IMR-90 (cell line): Measurements from ENCODE around the gene AP5B1. TPM values are rescaled to one million over a fixed set of nuclear protein-coding genes. Genes with fewer than 3 reads are reported as not detected.

ENCODE experiments used
- ATAC-seq: fragments of 200-7000 bp; cut with Tn5 transposase; 2 replicates; pipeline ENCODE4 v1.9.1; 2020; ENCODE audit warnings: low read depth, mild to moderate bottlenecking, moderate library complexity
- BruUV-seq: library from RNA; stranded (reverse); fragments of 400-500 nt; replicated peaks from 2 replicates; lab custom pipeline; 2021; lab: Mats Ljungman, UMichigan
- CTCF ChIA-PET: fragments of 300-600 bp; formaldehyde crosslinking; extraction: SDS; loops from one replicate; lab custom pipeline; 2021; ENCODE audit warnings: antibody characterized with exemption; lab: Yijun Ruan, JAX
- POLR2A ChIA-PET: fragments of 300-600 bp; sonication (Branson Sonifier 250); formaldehyde crosslinking; loops from one replicate; lab custom pipeline; 2022; ENCODE audit warnings: antibody characterized with exemption; ENCODE audit not compliant: unreplicated experiment; lab: Charles Lee
- DNase-seq: peaks from one replicate; pipeline ENCODE4 v3.0.0; 2013
- H2AFZ ChIP-seq: replicated peaks from 2 replicates; pipeline ENCODE3; 2013; ENCODE audit warnings: low read length, mild to moderate bottlenecking; ENCODE audit not compliant: poor library complexity
- H2AK5ac ChIP-seq: 2 replicates; pipeline ENCODE4 v1.6.1; 2013; ENCODE audit warnings: low read depth, low read length, inconsistent platforms
- H2AK9ac ChIP-seq: replicated peaks from 2 replicates; pipeline ENCODE3; 2013; ENCODE audit warnings: mild to moderate bottlenecking, low read depth, low read length, moderate library complexity; ENCODE audit not compliant: poor library complexity
- H2BK120ac ChIP-seq: 2 replicates; pipeline ENCODE4 v1.6.1; 2013; ENCODE audit warnings: low read depth, low read length, inconsistent platforms
- H2BK15ac ChIP-seq: 3 replicates; pipeline ENCODE4 v1.6.1; 2013; ENCODE audit warnings: low read depth, low read length, inconsistent platforms
- H2BK20ac ChIP-seq: 2 replicates; pipeline ENCODE4 v1.6.1; 2013; ENCODE audit warnings: low read depth, mild to moderate bottlenecking, inconsistent platforms, low read length, moderate library complexity
- H2BK5ac ChIP-seq: 2 replicates; pipeline ENCODE4 v1.6.1; 2013; ENCODE audit warnings: mild to moderate bottlenecking, low read depth, low read length, inconsistent platforms; ENCODE audit not compliant: poor library complexity, severe bottlenecking
- H3K14ac ChIP-seq: replicated peaks from 2 replicates; pipeline ENCODE4 v1.6.1; 2013; ENCODE audit warnings: low read depth, low read length, inconsistent platforms
- H3K18ac ChIP-seq: 2 replicates; pipeline ENCODE4 v1.6.1; 2013; ENCODE audit warnings: low read depth, low read length, control low read depth
- H3K23ac ChIP-seq: 2 replicates; pipeline ENCODE4 v1.6.1; 2013; ENCODE audit warnings: low read depth, low read length, inconsistent platforms
- H3K27ac ChIP-seq: 2 replicates; pipeline ENCODE4 v1.5.1; 2013; ENCODE audit warnings: mild to moderate bottlenecking, control low read depth, low read length; ENCODE audit not compliant: insufficient read depth
- H3K27me3 ChIP-seq: 2 replicates; pipeline ENCODE4 v1.6.1; 2013; ENCODE audit warnings: low read length; ENCODE audit not compliant: control insufficient read depth, insufficient read depth
- H3K36me3 ChIP-seq: 2 replicates; pipeline ENCODE4 v1.6.1; 2013; ENCODE audit warnings: low read length, mixed read lengths; ENCODE audit not compliant: control insufficient read depth, insufficient read depth
- H3K4ac ChIP-seq: 2 replicates; pipeline ENCODE4 v1.6.1; 2013; ENCODE audit warnings: low read depth, low read length, inconsistent platforms
- H3K4me1 ChIP-seq: 2 replicates; pipeline ENCODE4 v1.6.1; 2013; ENCODE audit warnings: low read length, mixed read lengths; ENCODE audit not compliant: control insufficient read depth, insufficient read depth
- H3K4me2 ChIP-seq: 2 replicates; pipeline ENCODE4 v1.6.1; 2013; ENCODE audit warnings: low read depth, mild to moderate bottlenecking, control low read depth, low read length, moderate library complexity
- H3K4me3 ChIP-seq: 2 replicates; pipeline ENCODE4 v1.5.1; 2013; ENCODE audit warnings: low read depth, mild to moderate bottlenecking, control low read depth, low read length, moderate library complexity; ENCODE audit not compliant: insufficient read depth
- H3K56ac ChIP-seq: 2 replicates; pipeline ENCODE4 v1.6.1; 2013; ENCODE audit warnings: low read length, inconsistent platforms; ENCODE audit not compliant: insufficient read depth; ENCODE audit errors: extremely low read depth
- H3K79me1 ChIP-seq, 2 experiments: 2 replicates each; pipeline ENCODE4 v1.6.1; 2013; ENCODE audit warnings: low read length in 2 of 2, inconsistent platforms in 1 of 2, low read depth in 1 of 2
- H3K9ac ChIP-seq: 2 replicates; pipeline ENCODE4 v1.6.1; 2013; ENCODE audit warnings: low read depth, low read length, control low read depth
- H3K9me1 ChIP-seq: 2 replicates; pipeline ENCODE4 v1.6.1; 2013; ENCODE audit warnings: low read length, inconsistent platforms; ENCODE audit not compliant: insufficient read depth
- H3K9me3 ChIP-seq: 2 replicates; pipeline ENCODE4 v1.6.1; 2013; ENCODE audit warnings: low read length; ENCODE audit not compliant: control insufficient read depth, insufficient read depth
- H4K20me1 ChIP-seq: 2 replicates; pipeline ENCODE4 v1.6.1; 2013; ENCODE audit warnings: low read length, inconsistent platforms; ENCODE audit not compliant: insufficient read depth
- H4K5ac ChIP-seq: 2 replicates; pipeline ENCODE4 v1.6.1; 2013; ENCODE audit warnings: mild to moderate bottlenecking, low read depth, low read length, control low read depth
- H4K8ac ChIP-seq, 2 experiments: 2 replicates each; pipeline ENCODE4 v1.6.1; 2013; ENCODE audit warnings: low read depth in 2 of 2, low read length in 2 of 2, control low read depth in 1 of 2, inconsistent platforms in 1 of 2
- H4K91ac ChIP-seq: 2 replicates; pipeline ENCODE4 v1.6.1; 2013; ENCODE audit warnings: low read depth, low read length, inconsistent platforms; ENCODE audit not compliant: insufficient read depth
- BHLHE40 ChIP-seq: fragments of 150-350 bp; IDR thresholded peaks from 2 replicates; pipeline ENCODE4 v1.6.1; 2016; ENCODE audit warnings: mild to moderate bottlenecking, low read depth, low read length
- CEBPB ChIP-seq: IDR thresholded peaks from 2 replicates; pipeline ENCODE4 v1.6.1; 2012; ENCODE audit warnings: low read depth, low read length, improper control_type of control experiment
- CHD1 ChIP-seq: IDR thresholded peaks from 2 replicates; pipeline ENCODE4 v1.6.1; 2012; ENCODE audit warnings: low read depth, low read length, improper control_type of control experiment
- FOS ChIP-seq: fragments of 150-350 bp; IDR thresholded peaks from 2 replicates; pipeline ENCODE4 v1.6.1; 2016; ENCODE audit warnings: low read depth, low read length
- MAFK ChIP-seq: IDR thresholded peaks from 2 replicates; pipeline ENCODE4 v1.6.1; 2012; ENCODE audit warnings: low read depth, low read length, improper control_type of control experiment
- MAZ ChIP-seq: IDR thresholded peaks from 2 replicates; pipeline ENCODE4 v1.6.1; 2012; ENCODE audit warnings: low read depth, mild to moderate bottlenecking, low read length, improper control_type of control experiment, moderate library complexity, borderline replicate concordance
- MXI1 ChIP-seq: IDR thresholded peaks from 2 replicates; pipeline ENCODE4 v1.6.1; 2012; ENCODE audit warnings: low read depth, mild to moderate bottlenecking, low read length, moderate library complexity, borderline replicate concordance
- NFE2L2 ChIP-seq: fragments of 150-350 bp; IDR thresholded peaks from 2 replicates; pipeline ENCODE4 v1.6.1; 2016; ENCODE audit warnings: low read depth, mild to moderate bottlenecking, low read length
- POLR2A ChIP-seq: IDR thresholded peaks from 2 replicates; pipeline ENCODE4 v1.6.1; 2012; ENCODE audit warnings: mild to moderate bottlenecking, low read depth, low read length
- RAD21 ChIP-seq: IDR thresholded peaks from 2 replicates; pipeline ENCODE4 v1.6.1; 2012; ENCODE audit warnings: low read length, improper control_type of control experiment
- RCOR1 ChIP-seq: IDR thresholded peaks from 2 replicates; pipeline ENCODE4 v1.6.1; 2012; ENCODE audit warnings: mild to moderate bottlenecking, low read length, improper control_type of control experiment; ENCODE audit not compliant: insufficient replicate concordance
- RFX5 ChIP-seq: IDR thresholded peaks from 2 replicates; pipeline ENCODE4 v1.8.0; 2012; ENCODE audit warnings: low read depth, mild to moderate bottlenecking, low read length, moderate library complexity
- SMC3 ChIP-seq: fragments of 150-350 bp; IDR thresholded peaks from 2 replicates; pipeline ENCODE4 v1.6.1; 2016; ENCODE audit warnings: low read depth, mild to moderate bottlenecking, antibody characterized with exemption, low read length, moderate library complexity
- WGBS, 2 experiments: methylation state at CpG; one replicate each; pipeline versions ENCODE4 v1.1.5 to v1.1.7; 2013; ENCODE audit warnings: missing lambda C conversion rate in 2 of 2; ENCODE audit not compliant: insufficient read length in 1 of 2; ENCODE audit errors: extremely low coverage in 2 of 2; 5-methylcytosine and 5-hydroxymethylcytosine counted together
- dilution Hi-C: fragments of 300-500 bp; cut with HindIII; formaldehyde crosslinking; loops from one replicate; pipeline ENCODE4 v1.14.3; 2018; ENCODE audit warnings: low sequenced_read_pairs; ENCODE audit not compliant: unreplicated experiment
- in situ Hi-C: fragments of 300-500 bp; cut with MboI; formaldehyde crosslinking; loops from 3 replicates; pipeline ENCODE4 v1.14.3; 2019; ENCODE audit warnings: low sequenced_read_pairs, inconsistent platforms, mixed read lengths
- intact Hi-C: fragments of 100-400 bp; cut with micrococcal nuclease; formaldehyde crosslinking; loops from 2 replicates; pipeline ENCODE4 v1.10.0; 2022
- polyA plus RNA-seq, 3 experiments: library from polyadenylated mRNA; depleted of rRNA; stranded (reverse); fragments of >200 nt; gene quantifications; 2 replicates each; pipeline ENCODE4 v1.2.3, GENCODE V29; 2012; ENCODE audit warnings: low replicate concordance in 1 of 3
- total RNA-seq: library from RNA; depleted of rRNA; stranded (reverse); fragments of >200 nt; gene quantifications from 2 replicates; pipeline ENCODE4 v1.2.3, GENCODE V29; 2012
- TF ChIP-seq, protein P1 (sequence below): fragments of 150-350 bp; IDR thresholded peaks from 2 replicates; pipeline ENCODE4 v1.6.1; 2017; ENCODE audit warnings: mild to moderate bottlenecking, antibody characterized with exemption, low read length, low read depth
- TF ChIP-seq, protein P2 (sequence below): conservative IDR thresholded peaks from 2 replicates; pipeline ENCODE4 v1.5.1; 2012; ENCODE audit warnings: mild to moderate bottlenecking, low read depth, low read length, improper control_type of control experiment
- TF ChIP-seq, protein P3 (sequence below): fragments of 150-350 bp; IDR thresholded peaks from 2 replicates; pipeline ENCODE4 v1.6.1; 2016; ENCODE audit warnings: low read depth, mild to moderate bottlenecking, low read length, moderate library complexity, borderline replicate concordance

AP5B1 gene
- total and polyA plus RNA-seq, 2 of the 4 experiments (the other 2 are of a cell fraction) = 2.5 to 5.0 TPM

DNA sequence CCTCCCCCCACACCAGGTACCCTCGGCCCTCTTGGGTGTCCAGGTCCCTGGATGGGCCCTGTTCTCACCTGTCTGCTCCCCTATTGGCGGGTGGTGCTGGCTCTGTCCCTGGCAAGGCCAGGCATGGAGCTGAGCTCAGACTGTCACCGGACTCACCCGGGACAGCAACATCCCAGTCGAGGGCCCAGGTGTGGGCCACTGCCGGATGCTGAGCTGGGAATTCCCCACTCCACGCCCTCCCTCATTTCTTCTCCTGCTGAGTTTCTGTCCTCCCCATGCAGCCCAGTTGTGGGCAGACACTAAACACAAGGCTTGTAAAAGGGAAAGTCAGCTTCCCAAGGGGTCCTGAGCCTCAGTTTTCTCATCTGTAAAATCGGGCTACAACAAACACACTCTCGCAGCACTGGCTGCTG is 2.0 kb upstream of the AP5B1 start:
- H3K4ac ChIP-seq = no peak overlapping the region
- H4K20me1 ChIP-seq = peaks cover 14% of the 10 kb centered on the region
- no peak overlapping the region for H3K4me3 ChIP-seq
- no peak overlapping the region for H2BK5ac ChIP-seq
- peaks cover 12% of the 10 kb centered on the region; the same call in 1 of the 2 replicates for H3K36me3 ChIP-seq
- H3K56ac ChIP-seq = no peak overlapping the region
- H3K9me3 ChIP-seq = peaks cover 2% of the 10 kb centered on the region; the same call in 1 of the 2 replicates
- no peak overlapping the region for H2BK120ac ChIP-seq
- no peak overlapping the region for H3K14ac ChIP-seq
- no peak overlapping the region for H4K91ac ChIP-seq
- no TSS peak for BruUV-seq
- ChIA-PET CTCF (no interaction called here), POLR2A (interaction anchor here (0.5 kb wide), 1 partner anchor 105 kb away, joined by 10 read pairs; the partner anchor contains the start of gene FIBP)
- H3K9ac ChIP-seq = no peak overlapping the region
- ATAC-seq (no peak), DNase-seq (no peak)
- H3K4me2 ChIP-seq = no peak overlapping the region
- H3K18ac ChIP-seq = no peak overlapping the region
- H4K8ac ChIP-seq = no peak overlapping the region
- H2AK9ac ChIP-seq = no peak overlapping the region
- TF ChIP-seq MAFK = no peak
- no peak for TF ChIP-seq MAZ
- TF ChIP-seq CEBPB = no peak
- no peak for TF ChIP-seq FOS
- no peak for TF ChIP-seq RCOR1
- TF ChIP-seq CHD1 = no peak
- TF ChIP-seq SMC3 = no peak
- no peak for TF ChIP-seq POLR2A
- no peak for TF ChIP-seq NFE2L2
- TF ChIP-seq MXI1 = no peak
- no peak for TF ChIP-seq RAD21
- TF ChIP-seq, protein P1, sequence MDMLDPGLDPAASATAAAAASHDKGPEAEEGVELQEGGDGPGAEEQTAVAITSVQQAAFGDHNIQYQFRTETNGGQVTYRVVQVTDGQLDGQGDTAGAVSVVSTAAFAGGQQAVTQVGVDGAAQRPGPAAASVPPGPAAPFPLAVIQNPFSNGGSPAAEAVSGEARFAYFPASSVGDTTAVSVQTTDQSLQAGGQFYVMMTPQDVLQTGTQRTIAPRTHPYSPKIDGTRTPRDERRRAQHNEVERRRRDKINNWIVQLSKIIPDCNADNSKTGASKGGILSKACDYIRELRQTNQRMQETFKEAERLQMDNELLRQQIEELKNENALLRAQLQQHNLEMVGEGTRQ = no peak
- TF ChIP-seq, protein P2, sequence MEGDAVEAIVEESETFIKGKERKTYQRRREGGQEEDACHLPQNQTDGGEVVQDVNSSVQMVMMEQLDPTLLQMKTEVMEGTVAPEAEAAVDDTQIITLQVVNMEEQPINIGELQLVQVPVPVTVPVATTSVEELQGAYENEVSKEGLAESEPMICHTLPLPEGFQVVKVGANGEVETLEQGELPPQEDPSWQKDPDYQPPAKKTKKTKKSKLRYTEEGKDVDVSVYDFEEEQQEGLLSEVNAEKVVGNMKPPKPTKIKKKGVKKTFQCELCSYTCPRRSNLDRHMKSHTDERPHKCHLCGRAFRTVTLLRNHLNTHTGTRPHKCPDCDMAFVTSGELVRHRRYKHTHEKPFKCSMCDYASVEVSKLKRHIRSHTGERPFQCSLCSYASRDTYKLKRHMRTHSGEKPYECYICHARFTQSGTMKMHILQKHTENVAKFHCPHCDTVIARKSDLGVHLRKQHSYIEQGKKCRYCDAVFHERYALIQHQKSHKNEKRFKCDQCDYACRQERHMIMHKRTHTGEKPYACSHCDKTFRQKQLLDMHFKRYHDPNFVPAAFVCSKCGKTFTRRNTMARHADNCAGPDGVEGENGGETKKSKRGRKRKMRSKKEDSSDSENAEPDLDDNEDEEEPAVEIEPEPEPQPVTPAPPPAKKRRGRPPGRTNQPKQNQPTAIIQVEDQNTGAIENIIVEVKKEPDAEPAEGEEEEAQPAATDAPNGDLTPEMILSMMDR = no peak
- no peak for TF ChIP-seq BHLHE40
- TF ChIP-seq RFX5 = no peak
- TF ChIP-seq, protein P3, sequence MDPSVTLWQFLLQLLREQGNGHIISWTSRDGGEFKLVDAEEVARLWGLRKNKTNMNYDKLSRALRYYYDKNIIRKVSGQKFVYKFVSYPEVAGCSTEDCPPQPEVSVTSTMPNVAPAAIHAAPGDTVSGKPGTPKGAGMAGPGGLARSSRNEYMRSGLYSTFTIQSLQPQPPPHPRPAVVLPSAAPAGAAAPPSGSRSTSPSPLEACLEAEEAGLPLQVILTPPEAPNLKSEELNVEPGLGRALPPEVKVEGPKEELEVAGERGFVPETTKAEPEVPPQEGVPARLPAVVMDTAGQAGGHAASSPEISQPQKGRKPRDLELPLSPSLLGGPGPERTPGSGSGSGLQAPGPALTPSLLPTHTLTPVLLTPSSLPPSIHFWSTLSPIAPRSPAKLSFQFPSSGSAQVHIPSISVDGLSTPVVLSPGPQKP = no peak
- no peak overlapping the region for H2BK15ac ChIP-seq
- WGBS, 2 experiments = 82% methylated on average over 2 of the region's 9 CpGs; no CpG with 5 or more reads in 1 of the 2 experiments
- in situ Hi-C loops (no loop called here), dilution Hi-C loops (no loop called here), intact Hi-C loops (loop anchor here (5.0 kb wide), 2 partner anchors 71 to 204 kb away; partner anchors contain the start of gene KAT5)
- no peak overlapping the region for H3K27ac ChIP-seq
- peaks cover 7% of the 10 kb centered on the region for H3K9me1 ChIP-seq
- H3K27me3 ChIP-seq = peaks cover 45% of the 10 kb centered on the region
- no peak overlapping the region for H2AFZ ChIP-seq
- no peak overlapping the region for H4K5ac ChIP-seq
- H3K4me1 ChIP-seq = peaks cover 3% of the 10 kb centered on the region; the same call in 1 of the 2 replicates
- no peak overlapping the region for H3K23ac ChIP-seq
- H2AK5ac ChIP-seq = no peak overlapping the region
- peaks cover 10 to 24% of the 10 kb centered on the region in 2 experiments; a peak in 3 of 4 replicates for H3K79me1 ChIP-seq
- H2BK20ac ChIP-seq = no peak overlapping the region
